HG02623 (cell line): Measurements from ENCODE around the gene DAGLA.
"Not testable (repeated sequence)": the region's sequence is repeated elsewhere in the genome, so short reads cannot be mapped to it uniquely, and the experiment has no call there.

Experiments
- ATAC-seq: cut with Tn5 transposase; IDR thresholded peaks from one replicate; pipeline ENCODE4 v1.9.1; 2021; ENCODE audit warnings: moderate library complexity; ENCODE audit not compliant: unreplicated experiment

The DAGLA gene, protein sequence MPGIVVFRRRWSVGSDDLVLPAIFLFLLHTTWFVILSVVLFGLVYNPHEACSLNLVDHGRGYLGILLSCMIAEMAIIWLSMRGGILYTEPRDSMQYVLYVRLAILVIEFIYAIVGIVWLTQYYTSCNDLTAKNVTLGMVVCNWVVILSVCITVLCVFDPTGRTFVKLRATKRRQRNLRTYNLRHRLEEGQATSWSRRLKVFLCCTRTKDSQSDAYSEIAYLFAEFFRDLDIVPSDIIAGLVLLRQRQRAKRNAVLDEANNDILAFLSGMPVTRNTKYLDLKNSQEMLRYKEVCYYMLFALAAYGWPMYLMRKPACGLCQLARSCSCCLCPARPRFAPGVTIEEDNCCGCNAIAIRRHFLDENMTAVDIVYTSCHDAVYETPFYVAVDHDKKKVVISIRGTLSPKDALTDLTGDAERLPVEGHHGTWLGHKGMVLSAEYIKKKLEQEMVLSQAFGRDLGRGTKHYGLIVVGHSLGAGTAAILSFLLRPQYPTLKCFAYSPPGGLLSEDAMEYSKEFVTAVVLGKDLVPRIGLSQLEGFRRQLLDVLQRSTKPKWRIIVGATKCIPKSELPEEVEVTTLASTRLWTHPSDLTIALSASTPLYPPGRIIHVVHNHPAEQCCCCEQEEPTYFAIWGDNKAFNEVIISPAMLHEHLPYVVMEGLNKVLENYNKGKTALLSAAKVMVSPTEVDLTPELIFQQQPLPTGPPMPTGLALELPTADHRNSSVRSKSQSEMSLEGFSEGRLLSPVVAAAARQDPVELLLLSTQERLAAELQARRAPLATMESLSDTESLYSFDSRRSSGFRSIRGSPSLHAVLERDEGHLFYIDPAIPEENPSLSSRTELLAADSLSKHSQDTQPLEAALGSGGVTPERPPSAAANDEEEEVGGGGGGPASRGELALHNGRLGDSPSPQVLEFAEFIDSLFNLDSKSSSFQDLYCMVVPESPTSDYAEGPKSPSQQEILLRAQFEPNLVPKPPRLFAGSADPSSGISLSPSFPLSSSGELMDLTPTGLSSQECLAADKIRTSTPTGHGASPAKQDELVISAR

DNA sequence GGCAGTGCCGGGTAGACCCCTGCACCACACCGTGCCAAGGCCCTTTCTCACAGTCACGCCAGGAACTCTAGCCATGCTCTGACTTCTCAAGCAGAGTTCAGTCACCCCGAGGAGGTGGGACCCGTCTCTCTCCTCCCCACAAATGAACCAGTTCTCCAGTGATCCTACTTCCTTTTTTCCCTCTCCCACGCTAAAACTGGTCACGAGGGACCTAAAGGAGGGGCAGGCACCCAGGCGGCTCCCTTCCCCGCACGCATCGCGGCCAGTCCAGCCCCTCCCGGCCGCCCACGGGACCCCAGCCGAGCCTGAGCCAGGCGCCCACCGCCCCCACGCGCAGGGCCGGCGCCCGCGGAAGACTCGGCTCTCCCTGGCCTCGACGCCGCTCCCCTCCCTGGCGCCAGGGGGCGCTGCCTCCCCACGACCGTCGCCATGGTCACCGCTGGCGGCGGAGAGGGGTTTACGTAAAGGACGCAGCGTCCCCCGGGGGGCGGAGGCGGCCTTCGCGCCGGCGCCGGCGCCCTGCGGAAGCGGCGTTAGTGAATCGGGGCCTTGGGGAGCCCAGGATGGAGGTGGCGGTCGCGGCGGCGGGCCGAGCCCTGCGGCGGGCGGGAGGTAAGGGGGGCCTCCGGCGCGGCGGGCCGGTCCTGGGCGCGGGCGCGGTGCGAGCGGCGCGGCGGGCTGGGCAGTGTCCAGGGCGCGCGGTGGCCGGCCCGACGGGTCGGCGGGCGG is at the start of gene DAGLA:
DAGLA (plus strand) TSS at position 499 of the 729 bp plus-strand sequence. CDS start 39,765 bp downstream, outside the sequence.
- peak; percentile 63 for ATAC-seq

DNA sequence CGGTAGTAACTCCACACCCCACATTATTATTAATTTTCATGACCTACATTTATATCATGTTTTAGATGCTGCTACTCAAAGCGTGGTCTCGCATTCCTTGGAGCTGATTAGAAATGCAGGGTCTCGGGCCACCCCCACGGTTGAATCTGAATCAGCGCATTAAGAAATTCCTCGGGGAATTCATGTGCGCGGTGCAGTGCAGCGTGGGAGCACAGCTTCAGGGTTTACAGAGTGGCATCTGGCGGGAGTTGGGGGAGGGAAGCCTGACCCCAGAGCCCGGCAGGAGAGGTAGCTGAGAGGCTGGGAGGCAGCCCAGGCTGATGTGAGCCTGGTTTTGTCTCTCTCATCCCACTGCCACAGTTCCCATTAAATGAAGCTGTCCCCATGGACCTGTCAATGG is 48.1 kb upstream of the DAGLA start:
- no peak for ATAC-seq

DNA sequence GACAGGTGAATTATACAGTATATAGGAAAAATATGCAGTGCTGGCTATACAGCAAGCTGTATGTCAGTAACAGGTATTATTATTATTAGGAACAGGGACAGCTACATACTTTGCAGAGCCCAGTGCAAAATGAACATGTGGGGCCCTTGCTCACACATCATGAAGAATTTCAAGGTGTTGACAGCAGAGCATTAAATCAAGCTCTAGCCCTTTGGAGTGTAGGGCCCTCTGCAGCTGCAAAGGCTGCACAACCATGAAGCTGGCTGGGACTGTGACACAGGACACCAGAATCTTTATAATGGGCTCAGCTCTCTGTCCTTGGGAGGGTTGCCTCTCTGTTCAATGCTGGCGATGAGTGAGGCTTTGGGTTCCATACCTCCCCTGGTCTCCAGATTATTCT is 44.9 kb upstream of the DAGLA start:
- ATAC-seq: no peak

DNA sequence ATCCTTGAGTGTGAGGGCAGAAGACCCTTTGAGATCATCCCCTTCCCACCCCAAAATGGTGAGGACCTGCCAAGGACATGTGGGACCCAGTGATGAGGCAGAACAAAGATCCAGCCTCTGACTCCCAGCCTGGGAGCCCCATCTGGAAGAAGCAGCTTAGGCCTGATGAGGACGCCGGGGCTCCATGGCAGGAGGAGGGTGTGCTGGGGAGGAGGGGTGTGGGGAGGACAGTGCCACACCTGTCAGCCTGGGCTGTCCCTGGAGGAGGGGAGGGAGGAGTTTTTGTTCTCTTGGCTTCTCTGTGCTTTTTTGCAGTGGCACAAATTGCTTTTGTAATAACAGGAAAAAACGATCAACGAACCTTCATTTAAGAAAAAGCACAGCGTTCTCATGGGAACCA is 44.4 kb upstream of the DAGLA start:
- no peak for ATAC-seq

DNA sequence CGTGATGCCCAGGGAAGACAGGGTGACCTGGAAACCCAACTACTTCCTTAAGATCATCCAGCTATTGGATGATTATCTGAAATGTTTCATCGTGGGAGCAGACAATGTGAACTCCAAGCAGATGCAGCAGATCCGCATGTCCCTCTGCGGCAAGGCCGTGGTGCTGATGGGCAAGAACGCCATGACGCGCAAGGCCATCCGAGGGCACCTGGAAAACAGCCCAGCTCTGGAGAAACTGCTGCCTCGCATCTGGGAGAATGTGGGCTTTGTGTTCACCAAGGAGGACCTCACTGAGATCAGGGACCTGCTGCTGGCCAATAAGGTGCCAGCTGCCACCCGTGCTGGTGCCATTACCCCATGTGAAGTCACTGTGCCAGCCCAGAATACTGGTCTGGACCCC is 43.5 kb upstream of the DAGLA start:
- no peak for ATAC-seq

DNA sequence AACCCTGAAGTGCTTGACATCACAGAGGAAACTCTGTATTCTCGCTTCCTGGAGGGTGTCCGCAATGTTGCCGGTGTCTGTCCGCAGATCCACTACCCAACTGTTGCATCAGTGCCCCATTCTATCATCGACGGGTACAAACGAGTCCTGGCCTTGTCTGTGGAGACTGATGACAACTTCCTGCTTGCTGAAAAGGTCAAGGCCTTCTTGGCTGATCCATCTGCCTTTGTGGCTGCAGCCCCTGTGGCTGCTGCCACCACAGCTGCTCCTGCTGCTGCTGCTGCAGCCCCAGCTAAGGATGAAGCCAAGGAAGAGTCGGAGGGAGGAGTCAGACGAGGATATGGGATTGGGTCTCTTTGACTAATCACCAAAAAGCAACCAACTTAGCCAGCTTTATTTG is 42.9 kb upstream of the DAGLA start:
- ATAC-seq: no peak

DNA sequence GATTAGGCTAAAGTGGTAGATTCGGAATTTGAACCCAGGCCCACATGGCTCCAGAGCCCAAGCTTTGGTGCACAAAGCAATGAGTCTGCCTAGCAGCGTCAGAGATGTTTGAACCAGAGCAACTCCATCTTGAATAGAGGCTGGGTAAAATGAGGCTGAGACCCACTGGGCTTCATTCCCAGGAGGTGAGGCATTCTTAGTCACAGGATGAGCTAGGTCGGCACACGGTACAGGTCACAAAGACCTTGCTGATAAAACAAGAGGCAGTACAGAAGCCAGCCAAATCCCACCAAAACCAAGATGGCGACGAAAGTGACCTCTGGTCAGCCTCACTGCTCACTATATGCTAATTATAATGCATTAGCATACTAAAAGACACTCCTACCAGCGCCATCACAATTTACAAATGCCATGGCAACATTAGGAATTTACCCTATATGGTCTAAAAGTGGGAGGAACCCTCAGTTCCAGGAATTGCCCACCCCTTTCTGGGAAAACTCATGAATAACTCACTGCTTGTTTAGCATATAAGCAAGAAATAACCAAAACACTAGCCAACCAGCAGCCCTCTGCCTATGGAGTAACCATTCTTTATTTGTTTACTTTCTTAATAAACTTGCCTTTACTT is 40.3 kb upstream of the DAGLA start:
- ATAC-seq: no peak

DNA sequence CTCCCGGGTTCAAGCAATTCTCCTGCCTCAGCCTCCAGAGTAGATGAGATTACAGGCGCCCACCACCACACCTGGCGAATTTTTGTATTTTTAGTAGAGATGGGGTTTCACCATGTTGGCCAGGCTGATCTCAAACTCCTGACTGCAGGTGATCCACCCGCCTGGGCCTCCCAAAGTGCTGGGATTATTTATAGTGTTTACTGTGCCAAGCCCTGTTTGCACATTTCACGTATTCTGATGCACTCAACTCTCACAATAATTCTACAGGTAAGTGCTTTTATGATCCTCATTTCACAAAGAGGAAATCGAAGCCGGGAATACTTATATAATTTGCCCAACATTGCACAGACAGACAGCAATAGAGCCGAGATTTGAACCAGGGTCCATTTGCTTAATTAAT is 38.0 kb upstream of the DAGLA start:
- ATAC-seq: no peak

DNA sequence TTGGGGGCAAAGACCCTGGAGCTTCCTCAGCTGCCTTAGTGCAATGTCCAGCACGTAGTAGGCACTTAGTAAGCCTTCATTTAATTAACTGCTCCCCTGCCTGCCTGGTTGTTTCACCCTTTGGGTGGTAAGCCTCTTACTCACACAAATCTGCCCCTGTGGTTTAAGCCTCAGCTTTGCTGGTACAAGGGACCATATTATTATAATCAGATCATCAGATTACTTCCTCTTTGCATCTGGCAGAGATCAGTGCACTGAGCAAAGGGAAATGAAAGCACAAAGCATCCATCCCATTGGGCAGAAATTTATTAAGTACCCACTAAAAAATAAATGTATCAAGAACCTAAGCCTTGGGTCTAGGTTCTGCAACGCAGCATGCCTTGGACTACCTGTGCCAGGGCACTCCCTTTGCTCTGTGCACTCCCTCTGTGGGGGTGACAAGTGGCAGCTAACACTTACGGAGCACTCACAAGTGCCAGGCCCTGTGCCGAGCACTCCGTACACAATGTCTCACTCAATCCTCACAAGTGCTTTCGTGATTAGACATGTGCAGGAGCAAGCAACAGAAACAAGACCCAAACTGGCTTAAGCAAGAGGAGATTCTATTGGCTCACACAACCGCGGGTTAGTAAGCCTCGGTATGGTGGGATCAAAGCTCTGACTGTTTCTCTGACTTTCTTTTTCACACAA is 34.9 kb upstream of the DAGLA start:
- no peak for ATAC-seq

DNA sequence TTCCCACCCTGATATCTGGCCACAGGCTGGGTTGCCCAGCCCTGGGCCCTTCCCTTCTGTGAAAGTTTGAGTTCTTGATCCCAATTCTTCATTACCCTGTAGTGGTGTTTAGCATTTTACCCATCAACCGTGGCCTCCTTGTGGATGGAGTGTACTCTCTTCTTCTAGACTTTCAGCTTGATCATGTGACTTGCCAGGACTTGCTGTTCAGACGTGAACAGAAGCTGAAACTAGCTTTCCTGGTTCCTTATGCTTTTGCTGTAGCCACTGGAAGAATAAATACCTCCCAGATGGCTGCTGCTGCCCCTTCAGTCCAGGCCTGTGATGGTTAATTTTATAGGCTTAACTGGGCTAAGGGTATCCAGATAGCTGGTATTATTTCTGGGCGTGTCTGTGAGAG is 32.7 kb upstream of the DAGLA start:
- ATAC-seq: no peak

DNA sequence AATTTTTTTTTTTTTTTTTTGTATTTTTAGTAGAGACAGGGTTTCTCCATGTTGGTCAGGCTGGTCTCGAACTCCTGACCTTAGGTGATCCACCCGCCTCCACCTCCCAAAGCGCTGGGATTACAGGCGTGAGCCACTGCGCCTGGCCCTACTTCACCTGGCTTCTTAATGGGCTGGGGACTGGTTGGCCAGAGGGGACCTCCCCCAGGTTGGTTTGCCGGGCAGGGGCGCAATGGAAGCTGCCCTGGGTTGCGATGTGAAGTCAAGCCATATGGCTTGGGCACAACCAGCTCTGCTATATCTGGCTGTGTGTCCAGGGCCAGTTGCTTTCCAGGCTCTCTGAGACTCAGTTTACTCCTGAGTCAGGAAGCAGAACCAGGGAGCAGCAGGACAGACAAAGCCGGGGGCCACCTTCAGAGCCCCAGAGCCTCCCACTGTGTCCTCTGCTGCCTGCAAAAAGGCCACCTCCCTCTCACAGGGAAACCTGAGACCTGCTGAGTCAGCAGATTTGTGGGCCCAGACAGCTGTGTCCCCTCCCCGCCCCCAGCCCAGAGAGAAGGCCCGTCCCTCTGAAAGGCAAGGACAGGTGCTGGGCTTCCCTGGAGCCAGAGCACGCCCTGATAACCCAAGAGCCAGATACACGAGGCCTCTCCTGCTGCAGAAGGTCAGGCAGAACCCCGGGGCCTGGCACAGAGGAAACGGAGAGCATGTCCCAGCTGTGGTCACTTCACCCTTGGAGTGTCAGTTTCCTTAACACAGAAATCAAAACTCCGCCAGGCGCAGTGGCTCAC is 29.2 kb upstream of the DAGLA start:
- ATAC-seq: no peak

DNA sequence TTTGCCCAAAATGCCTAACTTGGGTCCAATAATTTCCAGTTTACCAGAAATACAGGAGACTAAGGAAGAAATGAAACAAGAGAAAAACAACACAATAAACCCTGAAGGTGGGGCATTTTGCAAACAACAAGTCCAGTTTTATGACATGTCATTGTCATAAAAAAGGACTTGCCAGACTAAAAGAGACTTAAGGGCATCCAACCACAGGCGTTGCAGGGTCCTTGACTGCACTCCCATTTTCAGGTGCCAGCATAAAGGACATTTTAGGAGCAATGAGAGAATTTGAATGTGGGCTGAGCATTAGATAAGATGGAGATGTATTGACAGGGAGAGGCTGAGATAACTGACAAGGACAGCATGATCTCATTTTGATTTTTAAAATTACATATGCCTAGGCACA is 28.1 kb upstream of the DAGLA start:
- ATAC-seq: no peak

DNA sequence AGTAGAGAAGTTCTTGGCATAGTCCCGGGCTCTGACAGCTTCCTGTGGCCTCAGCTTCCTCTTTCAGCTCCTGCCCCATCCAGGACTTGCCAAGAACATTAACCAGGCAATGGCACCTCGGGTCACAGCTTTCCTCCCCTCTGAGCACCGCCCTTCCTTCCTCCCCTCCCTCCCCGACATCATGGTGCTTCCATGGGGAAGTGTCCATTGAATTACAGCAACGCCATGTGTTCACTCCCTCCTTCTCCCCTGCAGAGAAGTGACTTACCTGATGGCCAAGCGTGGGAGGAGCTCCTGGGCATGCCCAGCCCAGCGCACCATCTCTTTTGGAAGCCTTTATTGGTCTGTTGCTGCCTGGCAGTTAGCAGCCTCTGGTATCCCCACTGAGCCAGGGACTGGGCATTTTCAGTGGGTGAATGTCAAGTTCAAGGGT is 25.8 kb upstream of the DAGLA start:
- ATAC-seq: no peak

DNA sequence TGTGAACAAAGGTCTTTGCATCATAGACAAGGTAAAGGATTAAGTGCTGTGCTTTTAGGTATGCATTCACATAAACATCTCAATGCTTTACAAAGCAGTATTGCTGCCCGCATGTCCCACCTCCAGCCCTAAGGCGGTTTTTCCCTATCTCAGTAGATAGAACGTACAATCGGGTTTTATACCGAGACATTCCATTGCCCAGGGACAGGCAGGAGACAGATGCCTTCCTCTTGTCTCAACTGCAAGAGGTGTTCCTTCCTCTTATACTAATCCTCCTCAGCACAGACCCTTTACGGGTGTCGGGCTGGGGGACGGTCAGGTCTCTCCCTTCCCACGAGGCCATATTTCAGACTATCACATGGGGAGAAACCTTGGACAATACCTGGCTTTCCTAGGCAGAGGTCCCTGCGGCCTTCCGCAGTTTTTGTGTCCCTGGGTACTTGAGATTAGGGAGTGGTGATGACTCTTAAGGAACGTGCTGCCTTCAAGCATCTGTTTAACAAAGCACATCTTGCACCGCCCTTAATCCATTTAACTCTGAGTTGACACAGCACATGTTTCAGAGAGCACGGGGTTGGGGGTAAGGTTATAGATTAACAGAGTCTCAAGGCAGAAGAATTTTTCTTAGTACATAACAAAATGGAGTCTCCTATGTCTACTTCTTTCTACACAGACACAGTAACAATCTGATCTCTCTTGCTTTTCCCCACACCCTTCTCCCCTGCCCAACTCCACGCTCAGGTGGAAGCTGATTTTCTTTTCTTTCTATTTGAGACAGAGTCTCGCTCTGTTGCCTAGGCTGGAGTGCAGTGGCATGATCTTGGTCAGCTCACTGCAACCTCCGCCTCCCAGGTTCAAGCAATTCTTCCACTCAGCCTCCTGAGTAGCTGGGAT is 24.7 kb upstream of the DAGLA start:
- not testable (repeated sequence) for ATAC-seq

DNA sequence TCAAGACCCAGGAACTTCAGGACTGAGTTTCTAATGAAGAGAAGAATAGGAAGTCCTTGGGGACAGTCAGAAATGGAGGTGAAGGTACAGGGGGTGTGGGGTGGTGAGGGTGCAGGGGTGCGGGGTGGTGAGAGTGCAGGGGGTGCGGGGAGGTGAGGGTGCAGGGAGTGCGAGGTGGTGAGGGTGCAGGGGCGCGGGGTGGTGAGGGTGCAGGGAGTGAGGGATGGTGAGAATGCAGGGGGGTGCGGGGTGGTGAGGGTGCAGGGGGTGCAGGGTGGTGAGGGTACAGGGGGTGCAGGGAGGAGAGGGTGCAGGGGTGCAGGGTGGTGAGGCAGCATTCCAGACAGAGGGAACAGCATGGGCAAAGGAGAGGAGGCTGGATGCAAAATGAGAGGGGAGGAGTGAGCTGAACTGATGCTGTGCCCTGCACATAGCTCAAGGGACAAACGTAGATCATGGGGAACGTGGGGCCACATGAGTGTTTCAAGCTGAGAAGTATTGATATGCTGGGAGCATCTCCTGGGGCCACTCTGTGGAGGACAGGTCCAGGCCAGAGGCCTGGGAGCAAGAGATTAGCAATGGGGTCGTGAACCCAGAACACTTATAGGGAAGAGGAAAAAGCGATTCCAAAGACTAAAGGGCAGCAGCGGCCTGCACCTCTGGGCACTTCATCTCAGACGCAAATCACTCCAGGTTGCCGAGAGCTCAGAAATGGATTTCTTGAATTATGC is 23.7 kb upstream of the DAGLA start:
- ATAC-seq: no peak

DNA sequence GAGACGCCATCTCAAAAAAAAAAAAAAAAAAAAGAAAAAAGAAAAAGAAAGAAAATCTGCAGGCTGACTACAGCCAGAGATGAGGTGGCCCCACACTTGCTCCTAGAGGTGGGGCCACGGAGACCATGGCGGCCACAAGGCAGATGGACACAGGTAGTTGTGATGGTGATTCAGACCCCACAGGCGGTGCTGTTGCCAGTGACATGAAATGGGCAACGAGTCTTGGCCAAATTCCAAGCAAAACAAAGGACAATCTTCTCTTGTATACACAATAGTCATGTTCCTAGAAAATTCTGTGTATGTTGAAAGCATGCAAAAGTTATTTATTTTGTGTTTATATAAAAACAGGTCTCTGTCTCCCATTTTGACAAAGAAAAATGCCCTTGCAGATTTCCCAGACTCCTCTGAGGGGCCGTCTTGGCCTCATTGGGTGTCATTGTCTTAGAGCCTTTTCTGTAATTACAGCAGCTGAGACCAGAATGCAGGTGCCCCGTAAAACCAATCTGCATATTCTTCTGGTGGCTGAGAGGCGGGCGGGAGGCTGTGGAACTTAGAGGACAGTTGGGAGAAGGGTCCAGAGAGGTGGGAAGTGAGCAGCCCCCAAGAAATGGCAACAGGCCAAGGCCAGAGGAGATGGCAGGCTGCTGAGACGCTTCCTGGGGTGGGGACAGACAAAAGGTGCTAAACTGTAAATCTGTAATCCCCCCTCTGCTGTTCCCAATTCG is 22.5 kb upstream of the DAGLA start:
- no peak for ATAC-seq
